Parathyroid adenoma (tissue), 2 donors: Measurements from ENCODE around the gene POU2AF2.

Experiments
- H2AFZ ChIP-seq: fragments of 300-600 bp; sonication (generic); one replicate; pipeline ENCODE4 v1.7.0; 2017; ENCODE audit warnings: antibody characterized with exemption, mild to moderate bottlenecking
- H3K27ac ChIP-seq: fragments of 300-600 bp; sonication (generic); one replicate; pipeline ENCODE4 v1.7.0; 2017
- H3K27me3 ChIP-seq: fragments of 300-600 bp; sonication (generic); one replicate; pipeline ENCODE4 v1.7.0; 2017; ENCODE audit warnings: low read length; ENCODE audit not compliant: control insufficient read depth, insufficient read depth
- H3K36me3 ChIP-seq: fragments of 300-600 bp; sonication (generic); one replicate; pipeline ENCODE4 v1.7.0; 2017; ENCODE audit warnings: low read length; ENCODE audit not compliant: control insufficient read depth, insufficient read depth
- H3K4me1 ChIP-seq: fragments of 300-600 bp; sonication (generic); one replicate; pipeline ENCODE4 v1.7.0; 2017; ENCODE audit warnings: control low read depth
- H3K4me2 ChIP-seq: fragments of 300-600 bp; sonication (generic); one replicate; pipeline ENCODE4 v1.7.0; 2017; ENCODE audit warnings: low read length
- H3K4me3 ChIP-seq: fragments of 300-600 bp; sonication (generic); one replicate; pipeline ENCODE4 v1.7.0; 2017; ENCODE audit warnings: low read depth, low read length
- H3K79me2 ChIP-seq: fragments of 300-600 bp; sonication (generic); one replicate; pipeline ENCODE4 v1.7.0; 2017; ENCODE audit warnings: control low read depth
- H3K9ac ChIP-seq: fragments of 300-600 bp; sonication (generic); one replicate; pipeline ENCODE4 v1.7.0; 2017; ENCODE audit warnings: mild to moderate bottlenecking
- H3K9me3 ChIP-seq: fragments of 300-600 bp; sonication (generic); one replicate; pipeline ENCODE4 v1.7.0; 2017; ENCODE audit warnings: low read length; ENCODE audit not compliant: control insufficient read depth
- CTCF ChIP-seq: fragments of 300-600 bp; sonication (generic); IDR thresholded peaks from one replicate; pipeline ENCODE4 v1.7.0; 2017; ENCODE audit warnings: antibody characterized with exemption, mild to moderate bottlenecking
- donor health status: primary hyperparathyroidism.

Gene POU2AF2

DNA sequence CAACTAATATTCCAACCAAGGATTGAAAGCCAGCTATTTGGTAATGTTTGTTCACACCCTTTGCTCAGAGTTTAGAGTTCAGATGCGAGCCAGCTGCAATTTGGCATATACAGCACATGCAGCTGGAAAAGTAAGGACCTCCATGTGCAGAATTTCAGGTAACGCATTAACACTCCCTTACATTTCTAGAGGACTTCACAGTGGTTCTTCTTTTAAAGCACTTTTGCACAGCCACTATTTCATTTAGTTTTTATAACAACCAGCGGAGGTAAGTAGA, 56.3 kb downstream of the POU2AF2 start:
- Histone ChIP-seq H2AFZ (no peak overlapping the region), H3K79me2 (no peaks in the 10 kb centered on the region), H3K4me2 (peak overlapping the region; percentile 59), H3K9ac (no peak overlapping the region), H3K36me3 (no peaks in the 10 kb centered on the region), H3K4me3 (peak overlapping the region; percentile 0), H3K9me3 (no peaks in the 10 kb centered on the region), H3K27ac (peak overlapping the region; percentile 96), H3K27me3 (no peaks in the 10 kb centered on the region), H3K4me1 (peaks cover 17% of the 10 kb centered on the region)
- no peak for TF ChIP-seq CTCF

GRCh38 chr11:111302298-111302697, 56.8 kb downstream of the POU2AF2 start:
- Histone ChIP-seq H3K27me3 (no peaks in the 10 kb centered on the region), H3K4me2 (peak overlapping the region; percentile 59), H3K36me3 (no peaks in the 10 kb centered on the region), H3K79me2 (no peaks in the 10 kb centered on the region), H3K9me3 (no peaks in the 10 kb centered on the region), H3K9ac (no peak overlapping the region), H3K4me1 (peaks cover 17% of the 10 kb centered on the region), H3K27ac (peak overlapping the region; percentile 96), H2AFZ (no peak overlapping the region), H3K4me3 (peak overlapping the region; percentile 39)
- no peak for TF ChIP-seq CTCF

- no peaks in the 10 kb centered on the region for H3K27me3 ChIP-seq
- no peaks in the 10 kb centered on the region for H3K9me3 ChIP-seq
- no peaks in the 10 kb centered on the region for H3K79me2 ChIP-seq
- H3K4me1 ChIP-seq: peaks cover 17% of the 10 kb centered on the region
- no peak for TF ChIP-seq CTCF
- no peaks in the 10 kb centered on the region for H3K36me3 ChIP-seq
- no peak overlapping the region for H3K9ac ChIP-seq
- H3K4me3 ChIP-seq: peak overlapping the region; percentile 39
- H3K27ac ChIP-seq: peak overlapping the region; percentile 96
- no peak overlapping the region for H2AFZ ChIP-seq
- H3K4me2 ChIP-seq: peak overlapping the region; percentile 59
Observed at GRCh38 chr11:111303461-111303860, 57.9 kb downstream of the POU2AF2 start.

DNA sequence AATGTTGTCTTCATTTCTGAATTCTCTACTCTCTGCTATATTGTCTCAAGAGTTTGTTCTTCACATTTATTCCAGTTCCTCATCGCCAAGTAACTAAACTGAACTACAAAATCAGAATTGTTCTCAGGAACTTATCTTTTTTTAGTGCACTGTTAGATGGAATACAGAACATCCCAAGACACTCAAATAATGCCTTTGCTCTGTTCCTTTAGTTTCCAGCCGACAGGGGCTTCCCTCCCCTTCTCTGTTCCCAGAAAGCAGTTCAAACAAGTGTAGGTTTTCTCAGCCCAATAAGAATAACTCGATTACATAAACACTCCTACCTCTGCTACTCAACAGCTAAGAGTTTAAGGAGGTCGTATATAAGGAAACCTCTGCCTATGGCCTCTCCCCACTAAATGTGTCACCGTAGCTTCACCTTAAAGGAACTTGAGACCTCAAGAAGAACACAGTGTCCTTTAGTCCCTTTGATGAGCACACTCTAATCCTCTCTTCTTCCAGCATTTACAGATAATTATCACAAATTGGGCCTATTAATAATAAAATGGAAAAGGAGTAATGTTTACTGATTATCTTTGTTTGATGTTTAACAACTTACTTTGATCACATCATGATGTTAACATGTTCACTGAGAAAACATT, 59.8 kb downstream of the POU2AF2 start:
- H3K4me1 ChIP-seq: peaks cover 14% of the 10 kb centered on the region
- no peak overlapping the region for H3K4me3 ChIP-seq
- no peak for TF ChIP-seq CTCF

DNA sequence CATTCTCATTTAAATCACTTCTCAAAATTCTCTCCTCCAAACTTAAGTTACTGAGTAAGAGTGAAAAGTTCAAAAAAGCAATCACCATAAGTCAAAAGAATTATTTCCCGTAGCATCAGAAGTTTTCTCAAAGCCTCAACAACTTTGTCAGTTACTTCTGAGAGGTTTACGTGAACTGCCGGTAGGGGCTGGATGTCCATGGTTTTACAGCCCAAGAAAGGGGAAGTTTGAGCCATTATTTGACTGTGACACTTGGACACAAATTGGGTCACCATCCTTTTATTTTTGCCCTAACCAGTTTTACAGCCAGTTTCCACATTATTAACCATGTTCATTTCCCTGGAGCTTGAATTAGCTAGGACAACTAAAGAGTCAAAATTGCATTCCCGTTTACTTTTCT, 60.4 kb downstream of the POU2AF2 start:
- Histone ChIP-seq H3K27ac (no peak overlapping the region), H3K9ac (no peak overlapping the region), H3K4me3 (no peak overlapping the region), H3K27me3 (no peaks in the 10 kb centered on the region), H3K9me3 (no peaks in the 10 kb centered on the region), H3K4me2 (no peak overlapping the region), H3K4me1 (peaks cover 14% of the 10 kb centered on the region), H2AFZ (no peak overlapping the region), H3K36me3 (no peaks in the 10 kb centered on the region), H3K79me2 (no peaks in the 10 kb centered on the region)
- TF ChIP-seq CTCF: no peak

More for the DNA sequence above, 59.8 kb downstream of the POU2AF2 start:
- Histone ChIP-seq H3K9me3 (no peaks in the 10 kb centered on the region), H2AFZ (no peak overlapping the region), H3K27ac (no peak overlapping the region), H3K27me3 (no peaks in the 10 kb centered on the region), H3K9ac (no peak overlapping the region), H3K36me3 (no peaks in the 10 kb centered on the region), H3K79me2 (no peaks in the 10 kb centered on the region), H3K4me2 (no peak overlapping the region)
